Measurements from ENCODE around the gene OTOF. TPM values are rescaled to one million over a fixed set of nuclear protein-coding genes. Genes with fewer than 3 reads are reported as not detected.

Gene OTOF
- total and polyA plus RNA-seq, 8 donors = 0.07 to 0.26 (median 0.12) TPM; not detected in 1

GRCh38 chr2:26485725-26486418, 7.9 kb upstream of the OTOF start:
- peak in 1 of 6 donors; percentile 57 for DNase-seq
- no peaks in the 10 kb centered on the region for H3K9me3 ChIP-seq
- TF ChIP-seq, protein P1, sequence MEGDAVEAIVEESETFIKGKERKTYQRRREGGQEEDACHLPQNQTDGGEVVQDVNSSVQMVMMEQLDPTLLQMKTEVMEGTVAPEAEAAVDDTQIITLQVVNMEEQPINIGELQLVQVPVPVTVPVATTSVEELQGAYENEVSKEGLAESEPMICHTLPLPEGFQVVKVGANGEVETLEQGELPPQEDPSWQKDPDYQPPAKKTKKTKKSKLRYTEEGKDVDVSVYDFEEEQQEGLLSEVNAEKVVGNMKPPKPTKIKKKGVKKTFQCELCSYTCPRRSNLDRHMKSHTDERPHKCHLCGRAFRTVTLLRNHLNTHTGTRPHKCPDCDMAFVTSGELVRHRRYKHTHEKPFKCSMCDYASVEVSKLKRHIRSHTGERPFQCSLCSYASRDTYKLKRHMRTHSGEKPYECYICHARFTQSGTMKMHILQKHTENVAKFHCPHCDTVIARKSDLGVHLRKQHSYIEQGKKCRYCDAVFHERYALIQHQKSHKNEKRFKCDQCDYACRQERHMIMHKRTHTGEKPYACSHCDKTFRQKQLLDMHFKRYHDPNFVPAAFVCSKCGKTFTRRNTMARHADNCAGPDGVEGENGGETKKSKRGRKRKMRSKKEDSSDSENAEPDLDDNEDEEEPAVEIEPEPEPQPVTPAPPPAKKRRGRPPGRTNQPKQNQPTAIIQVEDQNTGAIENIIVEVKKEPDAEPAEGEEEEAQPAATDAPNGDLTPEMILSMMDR (IDR thresholded peaks at IDR 0.05) = no peak
- H3K4me1 ChIP-seq = peaks cover 8 to 15% (median 11%) of the 10 kb centered on the region in 3 donors
- ATAC-seq = no peak
- H3K27me3 ChIP-seq = no peaks in the 10 kb centered on the region
- FAIRE-seq = no peak
- H3K27ac ChIP-seq = no peak overlapping the region
- WGBS, 2 donors = 86 to 93% methylated on average over 8 of the region's 8 CpGs
- no peak overlapping the region for H3K4me3 ChIP-seq
- intact Hi-C loops (cut with DNase I) = no loop called here
- no peaks in the 10 kb centered on the region for H3K36me3 ChIP-seq

- Histone ChIP-seq H3K27ac (no peak overlapping the region), H3K4me3 (no peak overlapping the region), H3K36me3 (no peaks in the 10 kb centered on the region), H3K27me3 (no peaks in the 10 kb centered on the region), H3K4me1 (peaks cover 8 to 15% (median 11%) of the 10 kb centered on the region in 3 donors), H3K9me3 (no peaks in the 10 kb centered on the region)
- TF ChIP-seq, protein P1 (IDR thresholded peaks at IDR 0.05) = no peak
- ATAC-seq (no peak), FAIRE-seq (no peak), DNase-seq (no peak)
- WGBS, 2 donors = 90 to 92% methylated on average over 2 of the region's 2 CpGs
- intact Hi-C loops (cut with DNase I) = no loop called here
Observed at GRCh38 chr2:26485099-26485498, 7.2 kb upstream of the OTOF start.

- DNase-seq (peak in 1 of 6 donors; percentile 45), ATAC-seq (no peak), FAIRE-seq (no peak)
- TF ChIP-seq, protein P1 (IDR thresholded peaks at IDR 0.05) = no peak
- H3K27me3 ChIP-seq = no peaks in the 10 kb centered on the region
- H3K4me1 ChIP-seq = peaks cover 8 to 15% (median 11%) of the 10 kb centered on the region in 3 donors
- H3K9me3 ChIP-seq = no peaks in the 10 kb centered on the region
- peak overlapping the region in 2 of 4 donors; percentile 8 to 78 for H3K27ac ChIP-seq
- no peak overlapping the region for H3K4me3 ChIP-seq
- 93 to 94% methylated on average over 4 of the region's 4 CpGs for WGBS, 2 donors
- no peaks in the 10 kb centered on the region for H3K36me3 ChIP-seq
- intact Hi-C loops (cut with DNase I) = no loop called here
Observed at GRCh38 chr2:26484579-26484978, 6.7 kb upstream of the OTOF start.

DNA sequence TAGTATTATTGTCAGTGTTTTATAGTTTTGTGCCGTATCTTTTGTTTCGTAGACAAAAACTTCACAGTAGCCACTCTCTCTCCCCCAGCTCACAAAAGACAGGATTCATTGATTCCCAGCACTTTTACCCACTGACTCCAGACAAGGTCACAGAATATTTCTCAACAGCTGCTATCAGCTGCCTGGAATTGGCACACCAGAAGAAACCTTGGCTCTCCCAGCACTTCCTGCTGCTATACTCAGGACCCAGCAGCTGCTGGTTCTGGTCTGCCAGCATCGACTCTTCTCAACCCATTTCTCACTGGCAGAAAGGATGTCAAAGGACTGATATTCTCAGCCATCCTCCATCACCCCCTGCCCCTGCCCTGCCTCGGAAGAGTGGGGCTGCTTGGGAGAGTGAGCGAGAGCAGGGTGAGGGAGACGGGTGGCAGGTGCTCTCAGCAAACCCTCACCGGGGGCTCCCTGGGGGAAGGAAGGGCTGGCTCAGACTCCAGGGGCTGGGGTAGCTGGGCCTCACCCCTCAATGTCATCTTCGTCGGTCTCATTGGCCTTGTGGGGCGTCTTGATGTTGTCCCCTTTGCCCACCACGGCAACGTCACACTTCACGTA, 6.1 kb upstream of the OTOF start:
- H3K36me3 ChIP-seq = no peaks in the 10 kb centered on the region
- TF ChIP-seq, protein P1 (IDR thresholded peaks at IDR 0.05) = no peak
- DNase-seq = peak; percentile 50 to 69 (median 58)
- no peak overlapping the region for H3K4me3 ChIP-seq
- 45 to 48% methylated on average over 13 of the region's 13 CpGs for WGBS, 2 donors
- ATAC-seq = peak; percentile 91 to 94 (median 92)
- H3K4me1 ChIP-seq = peaks cover 8 to 15% (median 11%) of the 10 kb centered on the region in 3 donors
- H3K27me3 ChIP-seq = no peaks in the 10 kb centered on the region
- FAIRE-seq = no peak
- intact Hi-C loops (cut with DNase I) = no loop called here
- H3K27ac ChIP-seq = peak overlapping the region in 3 of 4 donors; percentile 8 to 78 (median 51)
- no peaks in the 10 kb centered on the region for H3K9me3 ChIP-seq

DNA sequence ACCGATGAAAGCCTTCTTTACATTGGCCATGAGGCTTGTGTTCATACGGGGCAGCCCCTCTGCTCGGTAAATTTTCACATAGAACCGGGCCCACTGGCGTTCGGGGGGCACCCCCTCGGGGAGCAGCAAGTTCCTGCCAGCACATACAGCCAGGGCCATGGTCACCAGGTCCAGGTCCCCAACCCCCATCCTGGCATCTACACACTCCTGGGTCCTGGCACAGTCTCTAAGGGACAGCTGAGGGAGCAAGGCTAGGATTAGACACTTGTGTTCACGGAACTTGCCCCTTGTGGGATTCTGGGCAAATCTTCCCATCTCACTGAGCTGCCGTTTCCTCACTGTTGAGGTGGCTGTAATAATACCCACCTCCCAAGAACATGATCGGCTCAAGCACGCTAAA, 5.6 kb upstream of the OTOF start:
- peak overlapping the region in 3 of 4 donors; percentile 8 to 78 (median 51) for H3K27ac ChIP-seq
- TF ChIP-seq, protein P1 (IDR thresholded peaks at IDR 0.05) = no peak
- no peak for FAIRE-seq

More for the DNA sequence above, 5.6 kb upstream of the OTOF start:
- no peak overlapping the region for H3K4me3 ChIP-seq
- H3K36me3 ChIP-seq = no peaks in the 10 kb centered on the region
- peaks cover 8 to 15% (median 11%) of the 10 kb centered on the region in 3 donors for H3K4me1 ChIP-seq
- intact Hi-C loops (cut with DNase I) = no loop called here
- DNase-seq (peak in 3 of 6 donors; percentile 34 to 39 (median 37)), ATAC-seq (peak; percentile 45 to 76 (median 58))
- H3K27me3 ChIP-seq = no peaks in the 10 kb centered on the region
- WGBS, 2 donors = 30 to 31% methylated on average over 11 of the region's 11 CpGs
- H3K9me3 ChIP-seq = no peaks in the 10 kb centered on the region

Data from pancreas (tissue), 10 donors.